Measurements from ENCODE around the gene CD1D.

DNA sequence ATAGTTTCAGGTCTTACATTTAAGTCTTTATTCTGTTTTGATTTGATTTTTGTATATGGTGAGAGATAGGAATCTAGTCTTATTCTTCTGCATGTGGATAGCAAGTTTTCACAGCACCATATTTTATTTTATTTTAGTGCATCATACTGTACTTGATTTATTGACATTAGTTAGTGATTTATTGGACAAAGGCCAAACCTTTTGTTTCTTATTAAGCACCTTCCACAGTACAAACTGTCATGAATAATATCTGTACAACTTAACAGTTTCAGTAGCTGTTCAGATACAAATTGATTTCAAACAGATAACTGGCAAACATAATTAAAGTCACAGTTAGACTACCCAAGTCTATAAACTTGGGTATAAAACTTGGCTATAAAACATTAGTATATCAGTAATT lies 15.8 kb downstream of the CD1D start:
- TF ChIP-seq, protein P1, sequence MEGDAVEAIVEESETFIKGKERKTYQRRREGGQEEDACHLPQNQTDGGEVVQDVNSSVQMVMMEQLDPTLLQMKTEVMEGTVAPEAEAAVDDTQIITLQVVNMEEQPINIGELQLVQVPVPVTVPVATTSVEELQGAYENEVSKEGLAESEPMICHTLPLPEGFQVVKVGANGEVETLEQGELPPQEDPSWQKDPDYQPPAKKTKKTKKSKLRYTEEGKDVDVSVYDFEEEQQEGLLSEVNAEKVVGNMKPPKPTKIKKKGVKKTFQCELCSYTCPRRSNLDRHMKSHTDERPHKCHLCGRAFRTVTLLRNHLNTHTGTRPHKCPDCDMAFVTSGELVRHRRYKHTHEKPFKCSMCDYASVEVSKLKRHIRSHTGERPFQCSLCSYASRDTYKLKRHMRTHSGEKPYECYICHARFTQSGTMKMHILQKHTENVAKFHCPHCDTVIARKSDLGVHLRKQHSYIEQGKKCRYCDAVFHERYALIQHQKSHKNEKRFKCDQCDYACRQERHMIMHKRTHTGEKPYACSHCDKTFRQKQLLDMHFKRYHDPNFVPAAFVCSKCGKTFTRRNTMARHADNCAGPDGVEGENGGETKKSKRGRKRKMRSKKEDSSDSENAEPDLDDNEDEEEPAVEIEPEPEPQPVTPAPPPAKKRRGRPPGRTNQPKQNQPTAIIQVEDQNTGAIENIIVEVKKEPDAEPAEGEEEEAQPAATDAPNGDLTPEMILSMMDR (IDR thresholded peaks at IDR 0.05) = no peak
- no peak for TF ChIP-seq POLR2A (IDR thresholded peaks at IDR 0.05)

Measured in esophagus squamous epithelium (tissue), 4 donors.